Heart left ventricle (tissue), 16 donors: ENCODE measurements around the gene DOCK4. TPM values are rescaled to one million over a fixed set of nuclear protein-coding genes. Genes with fewer than 3 reads are reported as not detected.

ENCODE experiments used
- ATAC-seq, 4 donors: fragments of 200-7000 bp; cut with Tn5 transposase; one replicate each; pipeline ENCODE4 v1.9.1; 2020 to 2022; ENCODE audit warnings: moderate library complexity in 4 of 4, mild to moderate bottlenecking in 3 of 4, moderate number of reproducible peaks in 1 of 4
- DNase-seq, 5 donors: peaks; one replicate each; pipeline ENCODE4 v3.0.0-alpha.2; 2020
- H3K27ac ChIP-seq, 12 donors: fragments of 200-600 bp; sonication (generic) in 4 of 12; one replicate each; pipeline versions ENCODE4 v1.5.0 to v1.8.0; 2016 to 2022; ENCODE audit warnings: mild to moderate bottlenecking in 2 of 12
- H3K27me3 ChIP-seq, 9 donors: fragments of 200-600 bp; sonication (generic) in 2 of 9; one replicate each; pipeline versions ENCODE4 v1.5.1 to v1.8.0; 2016 to 2022; ENCODE audit warnings: mild to moderate bottlenecking in 3 of 9
- H3K36me3 ChIP-seq, 9 donors: fragments of 200-600 bp; sonication (generic) in 2 of 9; one replicate each; pipeline versions ENCODE4 v1.5.0 to v1.8.0; 2018 to 2022; ENCODE audit warnings: mild to moderate bottlenecking in 2 of 9
- H3K4me1 ChIP-seq, 12 donors: fragments of 200-600 bp; sonication (generic) in 4 of 12; one replicate each; pipeline versions ENCODE4 v1.5.0 to v1.8.0; 2016 to 2022; ENCODE audit warnings: mild to moderate bottlenecking in 3 of 12
- H3K4me3 ChIP-seq, 12 donors: fragments of 200-600 bp; sonication (generic) in 4 of 12; one replicate each; pipeline versions ENCODE4 v1.5.0 to v1.8.0; 2017 to 2022; ENCODE audit warnings: mild to moderate bottlenecking in 9 of 12, moderate library complexity in 4 of 12
- H3K9me3 ChIP-seq, 12 donors: fragments of 200-600 bp; sonication (generic) in 4 of 12; one replicate each; pipeline versions ENCODE4 v1.5.0 to v1.8.0; 2016 to 2022; ENCODE audit warnings: mild to moderate bottlenecking in 1 of 12
- CTCF ChIP-seq, 12 donors: fragments of 200-600 bp; sonication (generic) in 4 of 12; IDR thresholded peaks; one replicate each; pipeline versions ENCODE4 v1.5.0 to v1.8.0; 2018 to 2022; ENCODE audit warnings: antibody characterized with exemption in 12 of 12, mild to moderate bottlenecking in 5 of 12
- POLR2A ChIP-seq, 2 donors: fragments of 450-650 bp; IDR thresholded peaks; one replicate each; pipeline ENCODE4 v1.6.1; 2017; ENCODE audit warnings: antibody characterized with exemption in 2 of 2, mild to moderate bottlenecking in 2 of 2, moderate library complexity in 2 of 2
- WGBS, 4 donors: extraction: QIAGEN DNeasy Blood & Tissue Kit in 2 of 4; methylation state at CpG; one replicate each; pipeline versions ENCODE4 v1.1.5 to v1.1.7; 2013 to 2018; 5-methylcytosine and 5-hydroxymethylcytosine counted together
- intact Hi-C, 10 donors: fragments of 100-400 bp; cut with DNase I; formaldehyde crosslinking; loops; one replicate each; pipeline versions ENCODE4 v1.11.1 to v1.14.2; 2022
- polyA plus RNA-seq, 2 donors: library from polyadenylated mRNA; stranded (reverse); fragments of 200-250 nt; gene quantifications; one replicate each; pipeline ENCODE4 v1.2.3, GENCODE V29; 2013
- total RNA-seq, 9 donors: library from RNA; depleted of rRNA in 2 of 9; stranded (reverse); fragments of >200 nt in 2 of 9; fragmentation: NEBNext Ultra II Directional in 3 of 9; extraction: Animal tissue kit (Norgen Biotek cat#: 25700) in 3 of 9; gene quantifications; one replicate each; pipeline versions ENCODE4 v1.1.0 to v1.2.4, GENCODE V29; 2016 to 2023
- donor health status: ischemic (EF 13 %, LVEDD 7.1; RV severe dilation, severe dysfunction).
- donor health status: healthy with polysubstance abuse.
- donor health status: DM: no; HTN: yes; CAD: no.
- donor health status: DM: no; HTN: no; CAD: no.
- donor health status: ischemic (EF 25% LVEDD 6.9; RV normal size, moderate dysfunction).
- donor health status: ischemic (EF 25% LVEDD 5.7; RV mildly dilated, moderate dysfunction).
- donor health status: healthy.
- donor health status: DM: yes; HTN: yes; CAD: no.
- donor health status: ischemic (EF 35%, LVEDD 5.7; RV mildly dilated, moderate dysfunction).
- donor health status: nonischemic (EF 11% LVEDD 7.7; RV severe dilation, severe dysfunction).
- donor health status: DM: yes; HTN: yes; CAD: no.
- donor health status: PGD.
- donor health status: ischemic (EF 29% LVEDD 5.4; RV normal size, mild dysfunction).
- donor health status: nonischemic (EF 23%, LVEDD 6.1; RV moderate dilation, normal function).

The DOCK4 gene
- total and polyA plus RNA-seq, 11 donors, result 5.1 to 40.8 (median 13.1) TPM

GRCh38 chr7:111834367-111834766 lies 371.8 kb downstream of the DOCK4 start:
- H3K36me3 ChIP-seq, result peaks cover 0 to 30% (median 5%) of the 10 kb centered on the region in 9 donors
- H3K27me3 ChIP-seq, result no peaks in the 10 kb centered on the region
- H3K4me3 ChIP-seq, result no peak overlapping the region
- H3K9me3 ChIP-seq, result peaks cover 0 to 4% (median 0%) of the 10 kb centered on the region in 12 donors
- H3K4me1 ChIP-seq, result peaks cover 0 to 6% (median 0%) of the 10 kb centered on the region in 12 donors
- no peak for ATAC-seq
- intact Hi-C loops, result no loop called here
- no peak overlapping the region for H3K27ac ChIP-seq
- TF ChIP-seq CTCF (IDR thresholded peaks at IDR 0.05) (no peak), POLR2A (IDR thresholded peaks at IDR 0.05) (no peak)
- no peak for DNase-seq
- WGBS, 4 donors, result 87 to 90% (median 89%) methylated on average over 2 of the region's 2 CpGs

- no peaks in the 10 kb centered on the region for H3K27me3 ChIP-seq
- H3K27ac ChIP-seq, result no peak overlapping the region
- H3K4me1 ChIP-seq, result peaks cover 0 to 6% (median 0%) of the 10 kb centered on the region in 12 donors
- DNase-seq (no peak), ATAC-seq (no peak)
- intact Hi-C loops, result no loop called here
- peaks cover 0 to 33% (median 5%) of the 10 kb centered on the region in 9 donors for H3K36me3 ChIP-seq
- peaks cover 0 to 4% (median 0%) of the 10 kb centered on the region in 12 donors for H3K9me3 ChIP-seq
- H3K4me3 ChIP-seq, result no peak overlapping the region
- TF ChIP-seq POLR2A (IDR thresholded peaks at IDR 0.05), result no peak
These were observed 372.7 kb downstream of the DOCK4 start for GRCh38 chr7:111833466-111833865.

GRCh38 chr7:111832174-111832573 lies 374.0 kb downstream of the DOCK4 start:
- peaks cover 0 to 4% (median 0%) of the 10 kb centered on the region in 12 donors for H3K9me3 ChIP-seq
- intact Hi-C loops, result no loop called here
- TF ChIP-seq CTCF (IDR thresholded peaks at IDR 0.05) (no peak), POLR2A (IDR thresholded peaks at IDR 0.05) (no peak)
- H3K4me3 ChIP-seq, result no peak overlapping the region
- H3K36me3 ChIP-seq, result peaks cover 0 to 43% (median 5%) of the 10 kb centered on the region in 9 donors
- no peak overlapping the region for H3K27ac ChIP-seq
- DNase-seq, result no peak
- no peak for ATAC-seq
- peaks cover 0 to 6% (median 0%) of the 10 kb centered on the region in 12 donors for H3K4me1 ChIP-seq
- WGBS, 4 donors, result 96 to 97% (median 96%) methylated on average over 5 of the region's 5 CpGs
- no peaks in the 10 kb centered on the region for H3K27me3 ChIP-seq

GRCh38 chr7:111829221-111829620 lies 377.0 kb downstream of the DOCK4 start:
- 96 to 100% (median 98%) methylated on average over 2 of the region's 2 CpGs for WGBS, 4 donors
- DNase-seq (no peak), ATAC-seq (no peak)
- intact Hi-C loops, result no loop called here
- Histone ChIP-seq H3K27ac (no peak overlapping the region), H3K4me1 (peaks cover 0 to 3% (median 0%) of the 10 kb centered on the region in 12 donors), H3K4me3 (no peak overlapping the region), H3K36me3 (peaks cover 0 to 44% (median 4%) of the 10 kb centered on the region in 9 donors), H3K9me3 (no peaks in the 10 kb centered on the region), H3K27me3 (no peaks in the 10 kb centered on the region)
- no peak for TF ChIP-seq POLR2A (IDR thresholded peaks at IDR 0.05)
- TF ChIP-seq CTCF (IDR thresholded peaks at IDR 0.05), result no peak

- Histone ChIP-seq H3K4me1 (no peaks in the 10 kb centered on the region), H3K27me3 (no peaks in the 10 kb centered on the region), H3K27ac (no peak overlapping the region), H3K36me3 (peaks cover 0 to 32% (median 0%) of the 10 kb centered on the region in 9 donors), H3K9me3 (no peaks in the 10 kb centered on the region), H3K4me3 (no peak overlapping the region)
- DNase-seq (no peak), ATAC-seq (no peak)
- no peak for TF ChIP-seq POLR2A (IDR thresholded peaks at IDR 0.05)
- no peak for TF ChIP-seq CTCF (IDR thresholded peaks at IDR 0.05)
- intact Hi-C loops, result no loop called here
- 88 to 100% (median 90%) methylated on average over 1 of the region's 1 CpG for WGBS, 4 donors
These were observed 378.2 kb downstream of the DOCK4 start for GRCh38 chr7:111827863-111828504.
